Liver (tissue), 9 donors: Measurements from ENCODE around the gene CDK9. TPM values are rescaled to one million over a fixed set of nuclear protein-coding genes. Genes with fewer than 3 reads are reported as not detected.

Experiments
- DNase-seq: peaks from one replicate; pipeline ENCODE4 v3.0.0-alpha.2; 2017; ENCODE audit warnings: low spot score
- H3K27ac ChIP-seq, 2 donors: one replicate each; pipeline ENCODE4 v1.7.0; 2013; ENCODE audit warnings: inconsistent platforms in 2 of 2, low read length in 2 of 2, control low read depth in 1 of 2, low read depth in 1 of 2, mild to moderate bottlenecking in 1 of 2
- H3K27me3 ChIP-seq, 4 donors: one replicate each; pipeline versions ENCODE4 v1.6.1 to v1.7.0; 2013; ENCODE audit warnings: low read length in 3 of 4, inconsistent platforms in 1 of 4, mild to moderate bottlenecking in 1 of 4, moderate library complexity in 1 of 4; ENCODE audit not compliant: control insufficient read depth in 4 of 4, insufficient read depth in 4 of 4
- H3K36me3 ChIP-seq, 4 donors: one replicate each; pipeline versions ENCODE4 v1.6.1 to v1.7.0; 2013; ENCODE audit warnings: low read length in 3 of 4, mild to moderate bottlenecking in 3 of 4, low read depth in 1 of 4, moderate library complexity in 1 of 4; ENCODE audit not compliant: control insufficient read depth in 4 of 4, insufficient read depth in 3 of 4
- H3K4me1 ChIP-seq, 4 donors: one replicate each; pipeline versions ENCODE4 v1.6.1 to v1.7.0; 2013; ENCODE audit warnings: low read length in 3 of 4, mild to moderate bottlenecking in 3 of 4, moderate library complexity in 1 of 4; ENCODE audit not compliant: control insufficient read depth in 4 of 4, insufficient read depth in 4 of 4
- H3K4me3 ChIP-seq, 3 donors: one replicate each; pipeline versions ENCODE4 v1.6.1 to v1.7.0; 2013; ENCODE audit warnings: low read length in 3 of 3, control low read depth in 1 of 3, low read depth in 1 of 3, mild to moderate bottlenecking in 1 of 3
- H3K9ac ChIP-seq, 2 donors: one replicate each; pipeline ENCODE4 v1.7.0; 2013; ENCODE audit warnings: low read length in 2 of 2, mild to moderate bottlenecking in 2 of 2, moderate library complexity in 2 of 2, control low read depth in 1 of 2, low read depth in 1 of 2
- H3K9me3 ChIP-seq, 4 donors: one replicate each; pipeline versions ENCODE4 v1.6.1 to v1.7.0; 2013; ENCODE audit warnings: low read length in 3 of 4; ENCODE audit not compliant: control insufficient read depth in 4 of 4
- ATF3 ChIP-seq: IDR thresholded peaks from 2 replicates; pipeline ENCODE4 v1.6.1; 2016; ENCODE audit warnings: antibody characterized with exemption
- EGR1 ChIP-seq, 2 donors: IDR thresholded peaks; 2 replicates each; pipeline ENCODE4 v1.6.1; 2016 to 2018; ENCODE audit warnings: antibody characterized with exemption in 2 of 2, low read depth in 2 of 2
- FOXA1 ChIP-seq: IDR thresholded peaks from 2 replicates; pipeline ENCODE4 v1.6.1; 2016; ENCODE audit warnings: antibody characterized with exemption
- FOXA2 ChIP-seq: IDR thresholded peaks from 2 replicates; pipeline ENCODE4 v1.6.1; 2016; ENCODE audit warnings: antibody characterized with exemption
- GABPA ChIP-seq, 2 donors: IDR thresholded peaks in 1 of 2; conservative IDR thresholded peaks in 1 of 2; 2 replicates each; pipeline ENCODE4 v1.6.1; 2016; ENCODE audit warnings: antibody characterized with exemption in 2 of 2, mild to moderate bottlenecking in 1 of 2, moderate library complexity in 1 of 2
- HNF4A ChIP-seq, 2 donors: conservative IDR thresholded peaks; 2 replicates each; pipeline ENCODE4 v1.6.1; 2016; ENCODE audit warnings: antibody characterized with exemption in 2 of 2, mild to moderate bottlenecking in 2 of 2
- HNF4G ChIP-seq: IDR thresholded peaks from 2 replicates; pipeline ENCODE4 v1.6.1; 2016; ENCODE audit warnings: antibody characterized with exemption
- JUND ChIP-seq, 2 donors: IDR thresholded peaks; 2 replicates each; pipeline ENCODE4 v1.6.1; 2016; ENCODE audit warnings: antibody characterized with exemption in 2 of 2
- MAX ChIP-seq: IDR thresholded peaks from 2 replicates; pipeline ENCODE4 v1.6.1; 2016; ENCODE audit warnings: antibody characterized with exemption
- NR2F2 ChIP-seq: IDR thresholded peaks from 2 replicates; pipeline ENCODE4 v1.6.1; 2016; ENCODE audit warnings: antibody characterized with exemption
- RAD21 ChIP-seq, 2 donors: IDR thresholded peaks; 2 replicates each; pipeline ENCODE4 v1.6.1; 2016; ENCODE audit warnings: antibody characterized with exemption in 2 of 2, mild to moderate bottlenecking in 2 of 2
- REST ChIP-seq: IDR thresholded peaks from 2 replicates; pipeline ENCODE4 v1.6.1; 2016; ENCODE audit warnings: antibody characterized with exemption, mild to moderate bottlenecking
- RXRA ChIP-seq, 2 donors: IDR thresholded peaks; 2 replicates each; pipeline ENCODE4 v1.6.1; 2017 to 2018; ENCODE audit warnings: antibody characterized with exemption in 2 of 2, mild to moderate bottlenecking in 1 of 2
- SP1 ChIP-seq: IDR thresholded peaks from 2 replicates; pipeline ENCODE4 v1.6.1; 2018; ENCODE audit warnings: antibody characterized with exemption, mild to moderate bottlenecking
- TAF1 ChIP-seq: conservative IDR thresholded peaks from 2 replicates; pipeline ENCODE4 v1.6.1; 2016; ENCODE audit warnings: antibody characterized with exemption, mild to moderate bottlenecking
- YY1 ChIP-seq: IDR thresholded peaks from 2 replicates; pipeline ENCODE4 v1.6.1; 2016; ENCODE audit warnings: antibody characterized with exemption, mild to moderate bottlenecking
- ZBTB33 ChIP-seq: IDR thresholded peaks from 2 replicates; pipeline ENCODE4 v1.6.1; 2016; ENCODE audit warnings: antibody characterized with exemption
- WGBS: extraction: QIAGEN DNeasy Blood & Tissue Kit; methylation state at CpG from one replicate; pipeline ENCODE4 v1.1.7; 2013; 5-methylcytosine and 5-hydroxymethylcytosine counted together
- polyA plus RNA-seq, 2 donors: library from polyadenylated mRNA; stranded (reverse) in 1 of 2; unstranded in 1 of 2; fragments of 200-250 nt in 1 of 2; fragments of >200 nt in 1 of 2; fragmentation: Nextera tagmentation in 1 of 2; extraction: Ambion mirVana in 1 of 2; gene quantifications; one replicate each; pipeline versions ENCODE4 v1.2.1 to v1.2.3, GENCODE V29; 2013 to 2015
- total RNA-seq, 2 donors: library from RNA; depleted of rRNA; stranded (reverse); fragments of >200 nt; gene quantifications; one replicate each; pipeline ENCODE4 v1.2.3, GENCODE V29; 2014
- donor health status: healthy.
- donor health status: healthy.
- donor health status: healthy.
- donor health status: healthy.
- donor health status: healthy.

Gene CDK9
- total and polyA plus RNA-seq, 4 donors: 31.8 to 41.4 (median 36.8) TPM

- Histone ChIP-seq H3K9ac (no peak overlapping the region), H3K36me3 (peaks cover 0 to 2% (median 0%) of the 10 kb centered on the region in 4 donors), H3K27ac (no peak overlapping the region), H3K9me3 (no peaks in the 10 kb centered on the region), H3K4me3 (no peak overlapping the region), H3K4me1 (peaks cover 0 to under 1% (median 0%) of the 10 kb centered on the region in 4 donors), H3K27me3 (no peaks in the 10 kb centered on the region)
- TF ChIP-seq GABPA (IDR thresholded peaks at IDR 0.05 in 1 of 2, conservative IDR thresholded peaks at IDR 0.05 in 1 of 2) (no peak), FOXA1 (no peak)
- DNase-seq: no peak
- WGBS: 85% methylated on average over 19 of the region's 19 CpGs
These were observed 46.1 kb upstream of the CDK9 start for GRCh38 chr9:127739614-127740330.

- 35% methylated on average over 38 of the region's 38 CpGs for WGBS
- no peaks in the 10 kb centered on the region for H3K4me1 ChIP-seq
- TF ChIP-seq FOXA1 (no peak), SP1 (no peak), RXRA (IDR thresholded peaks at IDR 0.05) (no peak), FOXA2 (no peak), ZBTB33 (no peak), HNF4A (conservative IDR thresholded peaks at IDR 0.05) (no peak), JUND (IDR thresholded peaks at IDR 0.05) (no peak), EGR1 (IDR thresholded peaks at IDR 0.05; ENCODE audit: low read depth in 2 of 2) (no peak), YY1 (no peak), RAD21 (IDR thresholded peaks at IDR 0.05) (no peak), MAX (no peak), HNF4G (no peak), NR2F2 (no peak), TAF1 (no peak)
- H3K4me3 ChIP-seq: no peak overlapping the region
- peaks cover 0 to 2% (median under 1%) of the 10 kb centered on the region in 4 donors for H3K36me3 ChIP-seq
- no peaks in the 10 kb centered on the region for H3K9me3 ChIP-seq
- H3K27ac ChIP-seq: no peak overlapping the region
- no peak overlapping the region for H3K9ac ChIP-seq
- no peaks in the 10 kb centered on the region for H3K27me3 ChIP-seq
- peak; percentile 47 for DNase-seq
These were observed 43.9 kb upstream of the CDK9 start for GRCh38 chr9:127741831-127742434.

GRCh38 chr9:127742435-127743088 is 43.3 kb upstream of the CDK9 start:
- no peak overlapping the region for H3K4me3 ChIP-seq
- peaks cover 0 to 4% (median 1%) of the 10 kb centered on the region in 4 donors for H3K36me3 ChIP-seq
- WGBS: 35% methylated on average over 33 of the region's 33 CpGs
- no peak overlapping the region for H3K27ac ChIP-seq
- no peaks in the 10 kb centered on the region for H3K27me3 ChIP-seq
- no peaks in the 10 kb centered on the region for H3K9me3 ChIP-seq
- H3K9ac ChIP-seq: no peak overlapping the region
- TF ChIP-seq MAX (no peak), REST (no peak), FOXA1 (no peak), SP1 (no peak), ZBTB33 (no peak), HNF4G (no peak), TAF1 (no peak), ATF3 (no peak), EGR1 (IDR thresholded peaks at IDR 0.05; ENCODE audit: low read depth in 2 of 2) (no peak), NR2F2 (no peak), GABPA (IDR thresholded peaks at IDR 0.05 in 1 of 2, conservative IDR thresholded peaks at IDR 0.05 in 1 of 2) (no peak), YY1 (no peak), FOXA2 (no peak)
- no peak for DNase-seq
- H3K4me1 ChIP-seq: no peaks in the 10 kb centered on the region
